Erythroblast (primary cell): ENCODE data around the gene SERPINA1.
"Not testable (repeated sequence)": the region's sequence is repeated elsewhere in the genome, so short reads cannot be mapped to it uniquely, and the experiment has no call there.

Experiments used
- DNase-seq, 2 experiments: peaks; one replicate each; lab custom pipeline; 2025; lab: John Stamatoyannopoulos, UW
- GATA1 ChIP-seq: IDR thresholded peaks from 2 replicates; pipeline ENCODE4 v1.6.1; 2011; ENCODE audit warnings: low read depth, mild to moderate bottlenecking, control low read depth, low read length, moderate library complexity
- POLR2A ChIP-seq: IDR thresholded peaks from 2 replicates; pipeline ENCODE4 v1.6.1; 2011; ENCODE audit warnings: mild to moderate bottlenecking, low read length

Gene SERPINA1

DNA sequence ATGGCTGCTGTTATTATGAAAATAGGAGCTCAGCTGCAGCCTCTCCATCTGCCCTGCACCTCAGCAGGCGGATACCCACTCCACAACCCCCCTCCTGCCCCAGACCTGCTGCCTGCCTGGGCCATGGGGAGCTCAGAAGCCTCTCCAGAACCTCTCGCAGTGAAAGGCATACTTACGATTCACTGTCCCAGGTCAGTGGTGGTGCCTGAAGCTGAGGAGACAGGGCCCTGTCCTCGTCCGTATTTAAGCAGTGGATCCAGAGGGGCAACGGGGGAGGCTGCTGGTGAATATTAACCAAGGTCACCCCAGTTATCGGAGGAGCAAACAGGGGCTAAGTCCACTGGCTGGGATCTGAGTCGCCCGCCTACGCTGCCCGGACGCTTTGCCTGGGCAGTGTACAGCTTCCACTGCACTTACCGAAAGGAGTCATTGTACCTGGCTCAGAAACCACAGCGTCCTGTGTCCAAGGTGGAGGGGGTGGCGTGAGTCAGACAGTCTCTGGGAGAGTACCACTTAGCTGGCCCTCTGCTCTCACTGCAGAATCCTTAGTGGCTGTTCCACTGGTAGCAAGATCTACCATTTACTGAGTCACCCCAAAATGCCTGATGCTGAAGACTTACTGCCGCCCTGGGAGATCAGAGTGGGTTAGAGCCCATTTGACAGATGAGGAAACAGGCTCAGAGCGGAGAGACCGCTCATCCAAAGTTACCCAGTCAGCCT, at the start of gene SERPINA1:
Gene SERPINA1 (minus strand): TSS at position 219 of the 720 bp plus-strand sequence. CDS start 5,365 bp downstream, outside the sequence.
- TF ChIP-seq GATA1 (no peak), POLR2A (no peak)
- DNase-seq: no peak

DNA sequence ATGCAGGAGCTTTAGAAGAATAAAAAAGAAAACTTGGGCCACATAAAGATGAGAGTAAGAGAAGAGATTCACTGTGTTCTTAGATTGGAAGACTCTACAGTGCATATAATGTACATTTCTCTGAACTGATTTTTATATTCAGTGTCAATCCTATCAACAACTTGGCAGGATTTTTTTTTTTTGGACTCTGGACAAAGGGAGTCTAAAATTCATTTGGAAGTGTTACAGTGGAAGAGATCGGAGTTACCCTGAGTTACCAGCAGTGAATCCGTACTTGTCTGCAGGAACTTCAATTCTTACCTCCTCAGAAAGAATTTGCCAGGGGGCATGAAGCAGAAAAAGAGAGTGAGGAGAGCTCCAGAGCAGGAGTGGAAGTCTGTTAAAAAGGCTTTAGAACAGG, 40.2 kb upstream of the SERPINA1 start:
- TF ChIP-seq POLR2A (no peak), GATA1 (no peak)

DNA sequence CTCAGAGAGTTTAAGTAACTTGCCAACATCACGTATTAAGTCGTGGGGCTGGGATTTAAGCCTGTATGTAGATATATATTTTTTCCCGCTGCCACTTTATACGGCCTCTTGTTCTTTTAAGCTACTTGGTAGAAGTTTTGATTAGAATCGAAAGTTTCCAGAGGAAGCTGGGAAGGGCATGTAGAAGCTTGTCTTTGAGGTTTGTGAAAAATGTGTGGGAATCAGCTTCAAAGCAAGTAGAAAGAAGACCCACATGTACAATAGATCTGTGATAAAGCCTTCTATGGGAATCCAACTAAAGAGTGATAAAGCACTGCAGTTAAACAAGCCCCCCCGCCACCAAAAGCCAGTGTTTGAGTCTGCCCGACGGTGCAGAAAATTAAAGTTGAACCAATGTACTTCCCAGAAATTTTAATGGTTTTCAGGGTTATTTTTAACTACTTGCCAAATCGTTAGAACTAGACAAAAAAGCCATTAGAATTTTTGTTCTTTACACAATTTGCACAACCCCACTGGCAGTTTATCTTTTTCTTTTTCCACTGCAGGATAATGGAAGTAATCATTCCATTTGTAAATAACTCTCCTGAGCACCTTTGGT, 38.7 kb upstream of the SERPINA1 start:
- no peak for DNase-seq
- TF ChIP-seq GATA1 (no peak), POLR2A (no peak)

More for the DNA sequence above, 40.2 kb upstream of the SERPINA1 start:
- DNase-seq: no peak

DNA sequence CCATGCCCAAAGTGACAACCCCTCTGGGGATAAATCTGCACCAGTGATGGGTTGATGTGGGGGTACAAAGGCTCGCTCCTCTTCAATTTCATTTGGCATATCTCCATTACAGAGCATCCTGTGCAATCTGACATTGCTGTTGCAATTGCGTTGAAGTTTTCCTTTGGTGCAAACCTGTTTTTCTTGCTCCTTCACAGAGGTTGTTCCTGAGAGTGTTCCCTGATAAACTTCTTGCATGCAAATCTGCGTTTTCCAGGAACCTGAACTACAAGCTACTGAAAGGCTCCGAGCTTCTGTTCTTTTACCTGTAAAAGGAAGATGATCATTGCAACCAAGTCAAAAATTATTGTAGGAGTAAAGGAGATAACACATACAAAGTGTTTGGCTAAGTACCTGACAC, 38.1 kb upstream of the SERPINA1 start:
- no peak for TF ChIP-seq POLR2A
- no peak for TF ChIP-seq GATA1

DNA sequence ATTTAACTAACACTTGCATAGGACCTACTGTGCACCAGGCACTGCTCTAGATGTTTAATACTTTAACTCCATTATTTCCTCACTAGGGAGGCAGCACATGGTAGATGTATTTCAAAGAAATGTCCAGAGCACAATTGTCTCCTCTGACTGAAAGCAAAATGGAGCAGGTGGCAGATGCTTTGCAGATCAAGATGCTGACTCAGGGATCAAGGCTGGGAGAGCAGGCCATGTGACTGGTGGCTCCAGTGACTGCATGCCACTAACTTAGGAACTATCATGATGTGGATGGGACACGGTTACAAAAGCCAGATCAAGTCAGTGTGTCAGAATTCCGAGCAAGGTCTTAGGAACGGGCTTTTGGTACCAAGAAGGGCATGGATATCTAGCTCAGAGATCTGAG, 36.0 kb upstream of the SERPINA1 start:
- no peak for TF ChIP-seq GATA1
- TF ChIP-seq POLR2A: no peak

More for the DNA sequence above, 38.1 kb upstream of the SERPINA1 start:
- DNase-seq: no peak

DNA sequence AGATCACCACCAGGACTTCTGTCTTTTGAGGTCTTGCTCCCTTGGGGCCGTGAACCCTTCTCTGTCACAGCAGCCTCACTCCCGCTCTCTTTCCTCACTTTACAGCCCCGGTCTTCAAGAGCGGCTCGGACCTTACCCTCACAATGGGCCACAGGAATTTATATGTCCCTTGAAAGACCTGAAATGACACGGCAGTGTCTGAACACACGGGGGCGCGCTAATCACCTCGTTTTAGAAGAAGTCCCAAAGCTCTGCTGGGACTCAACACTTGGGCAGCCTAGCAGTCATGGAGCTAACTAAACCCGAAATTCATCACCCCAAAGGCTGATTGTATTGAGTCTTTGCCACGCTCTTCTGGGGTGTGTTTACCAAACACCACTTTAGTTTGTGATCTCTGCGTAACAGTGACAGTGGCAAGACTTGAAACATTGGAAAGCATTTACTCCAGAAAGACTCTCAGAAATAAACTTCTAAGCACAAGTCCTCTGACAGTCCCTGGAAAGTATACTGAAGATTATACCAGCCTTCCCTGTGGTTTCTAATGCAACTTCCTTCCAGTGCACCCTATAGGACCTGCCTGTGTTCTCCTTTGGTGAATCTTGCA, 35.2 kb upstream of the SERPINA1 start:
- DNase-seq: peak; percentile 45 to 64
- TF ChIP-seq POLR2A (no peak), GATA1 (no peak)

More for the DNA sequence above, 36.0 kb upstream of the SERPINA1 start:
- no peak for DNase-seq

DNA sequence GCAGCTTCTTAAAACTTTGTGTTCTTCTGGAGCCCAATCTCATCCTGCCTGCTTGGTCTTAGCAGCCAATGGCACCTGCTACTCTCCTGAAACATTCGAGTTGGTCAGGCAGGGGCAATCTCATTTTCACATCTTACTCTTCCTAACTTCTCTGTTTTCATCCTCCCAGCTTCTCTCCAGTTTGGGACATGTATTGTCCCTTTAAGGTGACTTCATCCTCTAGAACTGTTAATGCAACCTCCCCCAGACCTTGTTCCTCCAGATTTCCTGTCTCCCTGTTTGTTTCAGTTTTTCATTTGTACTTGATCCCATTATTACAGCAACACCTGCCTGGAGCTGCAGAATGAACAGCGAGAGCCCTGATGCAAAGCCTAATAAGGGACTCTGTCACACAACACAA, 32.9 kb upstream of the SERPINA1 start:
- TF ChIP-seq POLR2A: no peak
- TF ChIP-seq GATA1: no peak

DNA sequence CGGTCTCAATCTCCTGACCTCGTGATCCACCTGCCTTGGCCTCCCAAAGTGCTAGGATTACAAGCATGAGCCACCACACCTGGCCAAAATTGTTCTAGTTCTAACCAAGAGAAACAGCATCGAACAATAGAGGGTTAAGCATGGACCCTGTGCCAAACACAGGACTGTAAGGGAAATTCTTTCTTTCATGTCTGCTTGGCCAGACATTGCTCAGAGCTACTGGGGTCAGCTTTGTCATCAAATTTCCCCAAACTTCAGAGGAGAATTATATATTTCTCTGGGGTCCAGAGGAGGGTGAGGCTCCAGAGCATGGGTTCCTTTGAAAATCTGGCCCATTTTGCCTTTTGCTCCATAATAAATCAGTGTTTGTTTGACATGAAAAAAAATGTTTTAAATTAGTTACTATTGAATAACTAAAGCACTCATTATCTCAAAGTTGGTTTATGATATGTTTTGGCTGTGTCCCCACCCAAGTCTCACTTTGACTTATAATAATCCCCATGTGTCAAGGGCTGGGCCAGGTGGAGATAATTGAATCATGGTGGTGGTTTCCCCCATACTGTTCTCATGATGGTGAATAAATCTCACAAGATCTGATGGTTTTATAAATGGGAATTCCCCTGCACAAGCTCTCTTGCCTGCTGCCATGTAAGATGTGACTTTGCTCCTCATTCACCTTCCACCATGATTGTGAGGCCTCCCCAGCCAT, 29.2 kb upstream of the SERPINA1 start:
- DNase-seq: not testable (repeated sequence)

More for the DNA sequence above, 32.9 kb upstream of the SERPINA1 start:
- no peak for DNase-seq

DNA sequence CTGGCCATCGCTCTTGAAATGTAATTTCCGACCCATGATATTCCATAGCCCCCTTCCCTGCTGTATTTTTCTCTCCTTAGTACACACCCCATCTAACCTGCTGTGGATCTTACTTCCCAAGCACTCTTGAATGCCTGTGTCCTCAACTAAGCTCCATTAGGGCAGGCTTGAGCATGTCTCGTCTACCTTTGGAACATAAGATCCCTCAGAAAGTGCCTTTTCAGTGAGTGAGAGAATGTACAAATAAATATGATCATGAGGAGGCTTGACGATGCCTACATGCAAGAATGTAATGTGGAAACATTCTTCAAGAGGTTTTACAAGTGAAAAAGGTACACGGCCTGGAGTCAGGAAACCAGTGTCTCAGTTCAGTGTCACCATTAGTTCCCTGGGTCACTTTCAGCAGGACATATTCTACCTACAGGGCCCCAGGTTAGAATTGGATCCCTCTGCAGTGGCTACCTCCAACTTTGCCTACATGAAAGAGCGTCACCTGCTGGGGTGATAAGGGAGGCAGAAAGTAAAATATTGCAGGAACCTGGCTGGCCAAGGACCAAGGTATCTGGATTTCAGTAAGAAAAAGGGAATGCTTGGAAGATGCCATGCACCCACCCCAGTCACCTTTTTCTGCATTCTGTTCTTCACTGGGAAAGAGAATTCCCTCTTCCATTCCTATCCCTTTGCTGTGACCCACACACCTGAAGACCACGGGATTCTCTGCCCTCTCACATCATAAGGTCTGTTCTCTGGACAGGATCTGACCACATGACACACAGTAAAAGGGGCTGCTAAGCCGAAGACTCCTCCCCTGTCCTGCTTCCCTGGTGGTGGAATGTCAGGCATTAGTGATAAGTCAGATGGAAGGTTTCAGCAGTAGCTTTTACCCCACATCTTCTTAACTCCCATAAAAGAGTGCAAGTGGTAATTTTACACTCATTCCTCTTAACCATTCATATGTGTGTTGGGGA, 24.6 kb upstream of the SERPINA1 start:
- DNase-seq: no peak
- TF ChIP-seq POLR2A (no peak), GATA1 (no peak)

DNA sequence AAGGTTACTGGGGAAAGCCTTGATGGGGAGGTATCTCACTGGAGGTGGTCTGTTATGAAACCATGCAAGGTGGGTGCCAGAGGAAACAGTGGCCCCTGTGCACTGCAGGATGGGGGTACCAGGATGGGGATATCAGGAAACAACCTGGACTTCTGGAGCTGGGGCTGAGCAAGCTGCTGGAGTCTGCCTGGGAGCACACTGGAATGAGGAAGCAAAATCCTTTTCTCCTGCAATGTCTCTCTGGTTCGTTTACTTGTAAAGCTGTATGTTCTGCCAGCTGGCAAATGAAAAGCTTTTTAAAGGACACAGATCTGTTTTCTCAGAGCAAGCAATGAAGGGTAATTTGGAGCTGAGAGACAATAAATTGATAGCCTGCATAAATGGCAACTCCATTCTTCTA, 23.2 kb upstream of the SERPINA1 start:
- TF ChIP-seq GATA1: no peak
- TF ChIP-seq POLR2A: no peak

DNA sequence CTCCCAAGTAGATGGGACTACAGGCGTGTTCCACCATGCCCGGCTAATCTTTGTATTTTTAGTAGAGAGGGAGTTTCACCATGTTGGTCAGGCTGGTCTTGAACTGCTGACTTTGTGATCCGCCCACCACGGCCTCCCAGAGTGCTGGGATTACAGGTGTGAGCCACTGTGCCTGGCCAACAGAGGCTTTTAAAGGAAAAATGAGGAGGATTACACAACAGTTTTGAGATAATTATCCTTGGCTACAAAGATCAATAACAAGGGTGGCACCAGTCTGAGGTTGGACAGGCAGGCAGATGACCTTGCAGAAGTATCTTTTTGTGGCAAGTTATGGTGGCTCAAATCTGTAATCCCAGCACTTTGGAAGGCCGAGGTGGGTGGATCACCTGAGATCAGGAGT, 21.0 kb upstream of the SERPINA1 start:
- not testable (repeated sequence) for DNase-seq

More for the DNA sequence above, 23.2 kb upstream of the SERPINA1 start:
- DNase-seq: no peak

DNA sequence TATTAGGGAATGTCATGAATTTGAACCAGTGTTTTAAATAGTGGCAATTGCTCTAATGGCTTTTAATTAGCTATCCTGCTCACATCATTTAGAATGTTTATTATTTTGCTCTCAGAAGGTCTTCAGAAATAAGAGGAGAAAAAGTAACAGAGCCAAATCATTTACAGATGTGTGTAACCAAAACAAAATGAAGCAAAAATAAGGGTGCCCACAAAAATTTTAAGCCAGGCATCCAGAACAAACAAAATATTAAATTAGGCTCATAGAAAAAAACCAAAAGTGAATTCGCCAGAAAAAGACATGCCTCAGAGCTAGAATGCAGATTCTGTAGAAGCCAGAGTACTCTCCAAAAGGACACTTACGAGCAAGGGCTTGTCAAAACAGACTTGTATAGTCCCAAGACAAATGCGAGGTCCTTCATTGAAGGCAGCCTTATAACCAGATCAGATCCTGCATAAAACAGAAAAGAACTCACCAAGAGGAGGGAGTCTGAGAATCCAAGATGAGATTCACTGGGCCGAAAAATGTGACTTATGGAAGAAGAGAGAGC, 20.2 kb upstream of the SERPINA1 start:
- DNase-seq: no peak

DNA sequence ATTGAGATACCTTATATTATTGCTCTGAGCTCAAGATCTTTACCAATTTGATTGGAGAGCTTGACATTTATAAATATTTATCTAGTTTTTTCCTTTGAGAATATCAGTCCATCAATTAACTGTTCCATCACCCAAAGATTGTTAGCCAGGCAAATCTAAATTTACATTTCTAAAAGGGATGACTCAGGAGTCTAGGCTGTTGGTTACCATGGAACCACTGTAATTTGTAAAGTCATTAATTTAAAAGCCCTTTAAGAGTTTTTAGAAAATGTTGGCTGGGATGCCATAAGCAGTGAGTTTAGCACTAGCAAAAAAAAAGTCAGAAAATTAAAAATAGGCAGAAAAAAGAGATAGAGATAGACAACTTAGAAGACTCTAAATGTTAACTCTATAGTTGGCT, 19.5 kb upstream of the SERPINA1 start:
- no peak for TF ChIP-seq POLR2A
- no peak for DNase-seq

More for the DNA sequence above, 20.2 kb upstream of the SERPINA1 start:
- TF ChIP-seq GATA1 (no peak), POLR2A (no peak)
